HUES64 (cell line): Measurements from ENCODE around the gene CACNA1C.

ENCODE experiments used
- H3K27ac ChIP-seq: 2 replicates; pipeline ENCODE4 v1.7.0; 2013; ENCODE audit warnings: low read depth, low read length, inconsistent platforms
- H3K27me3 ChIP-seq: 2 replicates; pipeline ENCODE4 v1.6.1; 2013; ENCODE audit warnings: mild to moderate bottlenecking, low read length; ENCODE audit not compliant: insufficient read depth
- H3K36me3 ChIP-seq: 2 replicates; pipeline ENCODE4 v1.6.1; 2013; ENCODE audit warnings: mild to moderate bottlenecking, low read length; ENCODE audit not compliant: insufficient read depth
- H3K4me1 ChIP-seq: 2 replicates; pipeline ENCODE4 v1.6.1; 2013; ENCODE audit warnings: mild to moderate bottlenecking, low read length, moderate library complexity; ENCODE audit not compliant: insufficient read depth
- H3K4me3 ChIP-seq: 2 replicates; pipeline ENCODE4 v1.5.1; 2013; ENCODE audit warnings: mild to moderate bottlenecking, low read length, moderate library complexity
- H3K9ac ChIP-seq: 2 replicates; pipeline ENCODE4 v1.6.1; 2013; ENCODE audit warnings: mild to moderate bottlenecking, low read depth, low read length
- H3K9me3 ChIP-seq: 2 replicates; pipeline ENCODE4 v1.6.1; 2013; ENCODE audit warnings: low read depth, low read length; ENCODE audit not compliant: insufficient read depth
- WGBS: fragments of 150-250, 120-280 bp; methylation state at CpG from one replicate; pipeline ENCODE4 v1.1.7; 2013; ENCODE audit warnings: missing lambda C conversion rate; 5-methylcytosine and 5-hydroxymethylcytosine counted together

CACNA1C gene

DNA sequence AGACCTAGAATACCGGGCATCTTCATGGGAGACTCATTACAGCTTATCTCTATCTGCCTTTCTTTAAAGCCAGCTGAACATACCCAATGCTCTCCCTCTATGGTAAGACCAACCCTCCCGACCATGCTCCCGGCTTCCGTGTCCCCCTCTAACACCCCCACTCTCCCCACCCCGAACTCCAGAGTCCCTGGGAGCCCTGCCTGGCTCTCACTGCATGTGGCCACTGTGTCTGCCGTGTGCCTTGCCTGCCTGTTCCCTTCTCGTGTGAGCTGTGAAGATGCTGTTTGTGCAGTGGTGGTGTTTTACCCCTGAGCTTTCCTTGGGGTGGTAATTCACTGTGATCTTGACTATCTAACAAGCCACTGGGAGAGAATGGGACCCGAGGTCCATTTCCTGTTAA, 595.6 kb downstream of the CACNA1C start:
- H3K27me3 ChIP-seq: no peaks in the 10 kb centered on the region

DNA sequence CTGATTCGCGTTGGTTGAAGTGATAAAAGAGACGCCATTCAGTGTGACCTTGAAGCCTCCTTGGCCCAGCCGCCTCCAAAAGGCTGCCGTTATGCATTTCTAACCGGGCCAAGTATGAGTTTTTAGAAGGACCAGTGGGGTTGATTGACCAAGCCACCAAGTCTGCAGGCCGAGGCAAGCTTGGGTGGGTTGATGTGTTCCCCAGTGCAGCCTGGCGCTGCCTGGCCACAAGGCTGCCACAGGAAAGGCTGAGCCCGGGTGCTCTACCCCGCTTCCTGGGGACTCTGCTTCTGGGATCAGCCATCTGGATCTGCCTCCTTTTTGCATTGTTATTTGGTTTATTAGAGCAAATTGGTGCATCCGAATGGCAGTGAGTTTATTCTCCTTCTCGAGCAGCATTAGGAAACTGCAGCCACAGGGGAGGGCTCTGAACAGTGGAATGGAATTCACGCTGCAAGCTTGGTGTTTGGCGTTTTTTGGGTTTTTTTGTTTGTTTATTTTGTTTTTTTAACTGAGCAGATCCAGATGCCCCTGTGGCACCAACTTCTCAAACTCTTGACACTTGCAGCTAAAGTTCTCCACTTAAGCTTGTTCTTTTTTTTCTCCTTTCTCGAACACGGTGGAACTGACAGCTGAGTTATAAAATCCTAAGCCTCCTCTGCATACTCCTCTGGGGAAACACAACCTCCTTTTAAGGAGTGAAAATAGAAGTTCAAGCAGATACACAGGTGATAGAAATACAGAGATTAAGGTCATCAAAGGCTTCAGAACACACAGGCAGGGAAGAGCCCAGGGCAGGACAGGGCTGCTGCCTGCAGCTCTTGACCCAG, 596.6 kb downstream of the CACNA1C start:
- H3K9ac ChIP-seq: no peak overlapping the region
- no peaks in the 10 kb centered on the region for H3K9me3 ChIP-seq
- H3K27ac ChIP-seq: no peak overlapping the region
- no peaks in the 10 kb centered on the region for H3K4me1 ChIP-seq
- WGBS: 91% methylated on average over 16 of the region's 16 CpGs
- no peaks in the 10 kb centered on the region for H3K27me3 ChIP-seq
- H3K36me3 ChIP-seq: no peaks in the 10 kb centered on the region
- no peak overlapping the region for H3K4me3 ChIP-seq

More for the DNA sequence above, 595.6 kb downstream of the CACNA1C start:
- Histone ChIP-seq H3K36me3 (no peaks in the 10 kb centered on the region), H3K4me3 (no peak overlapping the region), H3K27ac (no peak overlapping the region), H3K9me3 (no peaks in the 10 kb centered on the region), H3K4me1 (no peaks in the 10 kb centered on the region), H3K9ac (no peak overlapping the region)
- 94% methylated on average over 8 of the region's 8 CpGs for WGBS

DNA sequence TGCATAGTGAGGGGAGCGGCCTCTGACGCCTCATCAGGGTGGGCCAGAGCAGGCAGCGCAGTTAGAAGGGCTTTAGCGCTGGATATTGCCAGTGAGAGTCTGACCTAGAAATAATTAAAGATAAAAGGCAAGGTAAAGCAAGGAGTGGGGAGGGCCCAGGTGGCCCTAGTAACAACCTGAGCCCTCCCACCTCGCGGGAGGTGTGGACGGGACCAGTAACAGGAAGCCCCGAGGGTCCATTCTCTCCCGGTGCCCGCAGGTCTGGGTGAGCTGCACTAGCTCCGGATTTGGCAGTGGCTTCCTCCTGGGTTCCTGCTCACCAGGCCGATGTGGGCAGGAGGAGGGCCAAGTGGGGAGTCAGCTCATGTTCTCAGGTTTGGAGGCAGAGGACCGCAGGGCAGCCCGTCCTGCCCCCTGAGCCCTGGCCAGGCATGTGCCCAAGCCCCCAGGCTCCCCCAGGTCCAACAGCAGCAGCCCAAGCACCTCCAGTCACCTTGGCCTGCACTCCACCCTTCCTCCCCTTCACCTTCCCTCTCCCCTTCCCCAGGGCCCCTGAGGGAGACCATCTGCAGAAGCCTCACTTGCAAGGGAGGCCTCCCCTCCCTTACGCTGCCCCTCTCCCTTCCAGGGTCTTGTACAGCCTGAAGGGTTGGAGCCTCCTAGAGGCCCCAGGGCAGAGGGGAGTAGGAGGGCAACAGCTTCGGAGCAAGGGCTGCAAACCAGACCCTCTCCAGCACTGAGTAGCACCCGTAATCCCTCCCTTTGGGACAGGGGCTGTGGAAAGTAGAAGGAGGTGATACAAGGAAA, 597.7 kb downstream of the CACNA1C start:
- no peak overlapping the region for H3K9ac ChIP-seq
- H3K27ac ChIP-seq: no peak overlapping the region
- no peaks in the 10 kb centered on the region for H3K4me1 ChIP-seq
- no peaks in the 10 kb centered on the region for H3K27me3 ChIP-seq
- H3K9me3 ChIP-seq: no peaks in the 10 kb centered on the region
- H3K36me3 ChIP-seq: no peaks in the 10 kb centered on the region
- 82% methylated on average over 17 of the region's 17 CpGs for WGBS
- no peak overlapping the region for H3K4me3 ChIP-seq

DNA sequence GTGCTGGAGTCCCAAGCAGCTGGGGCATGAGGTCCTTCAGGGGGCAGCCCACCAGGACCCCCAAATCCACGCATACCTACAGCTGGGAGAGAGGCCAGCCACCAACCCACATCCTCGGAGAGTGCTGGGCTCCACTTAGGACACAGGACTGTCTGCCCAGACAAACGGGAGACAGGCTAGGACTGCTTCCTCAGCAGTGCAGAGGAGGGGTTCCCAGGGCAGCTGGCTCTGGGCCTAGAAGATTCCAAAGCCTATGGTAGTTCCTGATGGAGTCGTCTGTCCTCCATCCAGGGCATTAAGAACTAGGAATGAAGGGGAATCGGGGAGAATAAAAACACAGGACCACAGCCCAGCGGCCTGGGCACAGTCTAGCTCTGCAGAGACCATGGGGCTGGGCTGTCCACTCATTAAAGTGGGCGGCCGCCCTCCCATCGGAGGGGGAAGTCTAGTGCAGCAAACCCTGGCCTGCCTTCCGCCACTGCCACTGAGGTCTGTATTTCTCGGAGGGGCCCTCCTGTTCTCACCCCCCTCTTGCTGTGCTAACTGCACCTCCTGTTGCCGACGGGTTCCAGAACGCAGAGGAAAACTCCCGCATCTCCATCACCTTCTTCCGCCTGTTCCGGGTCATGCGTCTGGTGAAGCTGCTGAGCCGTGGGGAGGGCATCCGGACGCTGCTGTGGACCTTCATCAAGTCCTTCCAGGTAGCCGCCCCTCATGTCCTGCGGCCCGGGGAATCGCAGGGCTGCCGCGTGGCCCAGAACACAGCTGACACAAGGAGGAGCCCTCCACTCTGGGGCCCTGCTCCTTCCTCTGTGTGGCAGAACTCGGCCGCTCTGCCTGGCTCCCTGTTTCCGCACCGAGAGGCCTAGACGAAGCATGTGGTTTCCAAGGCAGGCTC, 598.5 kb downstream of the CACNA1C start:
- Histone ChIP-seq H3K27me3 (no peaks in the 10 kb centered on the region), H3K4me3 (no peak overlapping the region), H3K4me1 (no peaks in the 10 kb centered on the region), H3K9ac (no peak overlapping the region), H3K9me3 (no peaks in the 10 kb centered on the region), H3K27ac (no peak overlapping the region), H3K36me3 (no peaks in the 10 kb centered on the region)
- WGBS: 88% methylated on average over 32 of the region's 32 CpGs

- Histone ChIP-seq H3K9ac (no peak overlapping the region), H3K9me3 (no peaks in the 10 kb centered on the region), H3K4me1 (no peaks in the 10 kb centered on the region), H3K27ac (no peak overlapping the region), H3K4me3 (no peak overlapping the region), H3K27me3 (no peaks in the 10 kb centered on the region), H3K36me3 (no peaks in the 10 kb centered on the region)
- 92% methylated on average over 14 of the region's 14 CpGs for WGBS
Observed at GRCh38 chr12:2652011-2652400, 599.2 kb downstream of the CACNA1C start.

- Histone ChIP-seq H3K9me3 (no peaks in the 10 kb centered on the region), H3K36me3 (no peaks in the 10 kb centered on the region), H3K4me3 (no peak overlapping the region), H3K9ac (no peak overlapping the region), H3K4me1 (no peaks in the 10 kb centered on the region), H3K27ac (no peak overlapping the region), H3K27me3 (no peaks in the 10 kb centered on the region)
- WGBS: 69% methylated on average over 33 of the region's 33 CpGs
Observed at GRCh38 chr12:2652401-2653081, 599.8 kb downstream of the CACNA1C start.

- H3K36me3 ChIP-seq: no peaks in the 10 kb centered on the region
- H3K4me1 ChIP-seq: no peaks in the 10 kb centered on the region
- no peak overlapping the region for H3K4me3 ChIP-seq
- no peak overlapping the region for H3K9ac ChIP-seq
- H3K27ac ChIP-seq: no peak overlapping the region
- 93% methylated on average over 22 of the region's 22 CpGs for WGBS
- H3K9me3 ChIP-seq: no peaks in the 10 kb centered on the region
- no peaks in the 10 kb centered on the region for H3K27me3 ChIP-seq
Observed at GRCh38 chr12:2653461-2653965, 600.7 kb downstream of the CACNA1C start.

DNA sequence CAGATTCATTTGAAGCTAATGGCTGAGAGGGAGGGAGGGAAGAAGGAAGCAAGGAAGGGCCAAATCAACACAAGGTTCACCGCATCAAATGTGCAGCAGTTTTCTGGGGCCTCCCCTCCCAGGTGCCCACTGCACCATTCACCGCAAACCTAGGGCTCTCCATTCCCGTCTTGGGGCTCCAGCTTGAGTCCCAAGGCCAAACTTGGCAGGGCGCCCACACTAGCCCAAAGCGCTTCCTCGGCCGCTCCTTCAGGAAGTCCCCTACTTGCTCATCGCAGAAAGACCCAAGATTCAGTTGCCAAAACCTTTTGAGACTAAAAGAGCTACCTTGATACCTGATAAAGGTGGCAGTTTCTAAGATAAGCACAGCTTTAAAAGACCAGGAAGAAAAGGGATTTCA, 601.5 kb downstream of the CACNA1C start:
- no peaks in the 10 kb centered on the region for H3K27me3 ChIP-seq
- H3K4me1 ChIP-seq: no peaks in the 10 kb centered on the region
- no peak overlapping the region for H3K4me3 ChIP-seq
- H3K36me3 ChIP-seq: no peaks in the 10 kb centered on the region
- 96% methylated on average over 8 of the region's 8 CpGs for WGBS
- H3K9ac ChIP-seq: no peak overlapping the region
- H3K9me3 ChIP-seq: no peaks in the 10 kb centered on the region
- H3K27ac ChIP-seq: no peak overlapping the region

GRCh38 chr12:2654741-2655140, 602.0 kb downstream of the CACNA1C start:
- no peaks in the 10 kb centered on the region for H3K27me3 ChIP-seq
- no peaks in the 10 kb centered on the region for H3K36me3 ChIP-seq
- H3K27ac ChIP-seq: no peak overlapping the region
- H3K9ac ChIP-seq: no peak overlapping the region
- H3K4me1 ChIP-seq: no peaks in the 10 kb centered on the region
- 70% methylated on average over 4 of the region's 4 CpGs for WGBS
- H3K4me3 ChIP-seq: no peak overlapping the region
- H3K9me3 ChIP-seq: no peaks in the 10 kb centered on the region

DNA sequence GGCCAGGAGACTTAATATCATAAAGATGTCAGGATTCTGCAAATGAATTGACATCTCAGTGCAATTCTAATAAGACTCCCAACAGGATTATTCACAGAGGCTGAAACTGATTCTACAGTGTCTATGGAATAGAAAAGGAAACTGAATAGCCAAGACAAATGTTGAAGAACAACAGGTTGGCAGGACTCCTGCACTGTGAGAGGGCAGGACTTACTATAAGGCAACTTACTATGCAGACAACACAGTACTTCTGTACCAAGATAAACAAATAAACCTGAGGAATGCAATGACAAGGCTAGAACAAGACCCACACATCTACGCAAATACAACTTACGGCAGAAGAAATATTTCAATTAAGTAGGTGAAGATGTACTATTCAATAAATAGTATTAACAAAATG, 609.7 kb downstream of the CACNA1C start:
- Histone ChIP-seq H3K27ac (no peak overlapping the region), H3K4me1 (no peaks in the 10 kb centered on the region), H3K27me3 (no peaks in the 10 kb centered on the region), H3K9me3 (no peaks in the 10 kb centered on the region), H3K4me3 (no peak overlapping the region), H3K9ac (no peak overlapping the region), H3K36me3 (no peaks in the 10 kb centered on the region)
- 100% methylated on average over 1 of the region's 2 CpGs for WGBS
